Measurements from ENCODE around the gene ZBED2. TPM values are rescaled to one million over a fixed set of nuclear protein-coding genes. Genes with fewer than 3 reads are reported as not detected.
"Not testable (repeated sequence)": the region's sequence is repeated elsewhere in the genome, so short reads cannot be mapped to it uniquely, and the experiment has no call there.

The ZBED2 gene
- total RNA-seq = 100 to 1,000 TPM; 313 to 418 TPM

- ATAC-seq = peak; percentile 84
- CTCF ChIA-PET = interaction anchor here (1.0 to 3.2 kb wide), 7 partner anchors 9 to 48 kb away, joined by 4 to 20 read pairs (median 8); no protein-coding TSS in a partner anchor
- H3K4me3 Mint-ChIP-seq = peak within 1 kb of the TSS; percentile 93
- H3K27me3 Mint-ChIP-seq = no peaks in the 10 kb centered on the region
- H3K36me3 Mint-ChIP-seq (ENCODE audit: low read depth) = peaks cover 75% of the 10 kb centered on the region
- intact Hi-C loops (cut with DNase I, micrococcal nuclease) = loop anchor here (1.0 to 10.0 kb wide), 8 partner anchors 9 to 900 kb away; partner anchors contain the start of genes CD96 (in 2 of the 2) and BTLA (in 1 of the 2)
- H3K27ac Mint-ChIP-seq = peak within 1 kb of the TSS; percentile 98
- peak; percentile 69 for DNase-seq
- H3K4me1 Mint-ChIP-seq = peaks cover 56% of the 10 kb centered on the region
- H3K9me3 Mint-ChIP-seq (ENCODE audit: low read depth) = peaks cover 1% of the 10 kb centered on the region
- POLR2A ChIA-PET = interaction anchor here (0.5 to 3.4 kb wide), 7 partner anchors 9 to 384 kb away, joined by 3 to 26 read pairs (median 5); partner anchors contain the start of gene ABHD10
Measured at GRCh38 chr3:111595232-111595631, at the start of gene ZBED2. ZBED2 (minus strand) TSS chr3:111595346; CDS start chr3:111594201, 1,145 bp downstream.

- intact Hi-C loops (cut with DNase I, micrococcal nuclease) = no loop called here
- no peak for DNase-seq
- no peaks in the 10 kb centered on the region for H3K4me1 Mint-ChIP-seq
- no peak for ATAC-seq
- H3K27ac Mint-ChIP-seq = no peak overlapping the region
- peaks cover 64% of the 10 kb centered on the region for H3K36me3 Mint-ChIP-seq (ENCODE audit: low read depth)
- H3K4me3 Mint-ChIP-seq = no peak overlapping the region
- peaks cover 34% of the 10 kb centered on the region for H3K9me3 Mint-ChIP-seq (ENCODE audit: low read depth)
- no peaks in the 10 kb centered on the region for H3K27me3 Mint-ChIP-seq
- ChIA-PET CTCF (no interaction called here), POLR2A (interaction anchor here (0.7 kb wide), 1 partner anchor 10 kb away, joined by 3 read pairs; no protein-coding TSS in a partner anchor)
Measured at GRCh38 chr3:111639316-111639715, 44.2 kb upstream of the ZBED2 start.

GRCh38 chr3:111636366-111636885, 41.3 kb upstream of the ZBED2 start:
- CTCF ChIA-PET = interaction anchor here (0.7 to 1.1 kb wide), 3 partner anchors 14 to 332 kb away, joined by 3 to 4 read pairs (median 3); no protein-coding TSS in a partner anchor
- no peak overlapping the region for H3K27ac Mint-ChIP-seq

GRCh38 chr3:111635403-111635802, 40.3 kb upstream of the ZBED2 start:
- H3K27ac Mint-ChIP-seq = no peak overlapping the region
- POLR2A ChIA-PET = no interaction called here
- intact Hi-C loops (cut with DNase I, micrococcal nuclease) = no loop called here
- CTCF ChIA-PET = interaction anchor here (1.1 kb wide), 1 partner anchor 333 kb away, joined by 4 read pairs; no protein-coding TSS in a partner anchor
- no peak for DNase-seq
- ATAC-seq = no peak
- peaks cover 8% of the 10 kb centered on the region for H3K9me3 Mint-ChIP-seq (ENCODE audit: low read depth)
- H3K27me3 Mint-ChIP-seq = no peaks in the 10 kb centered on the region
- H3K36me3 Mint-ChIP-seq (ENCODE audit: low read depth) = peaks cover 59% of the 10 kb centered on the region
- no peak overlapping the region for H3K4me3 Mint-ChIP-seq
- no peaks in the 10 kb centered on the region for H3K4me1 Mint-ChIP-seq

More at GRCh38 chr3:111636366-111636885, 41.3 kb upstream of the ZBED2 start:
- peaks cover 14% of the 10 kb centered on the region for H3K9me3 Mint-ChIP-seq (ENCODE audit: low read depth)
- POLR2A ChIA-PET = no interaction called here
- DNase-seq (no peak), ATAC-seq (no peak)
- H3K27me3 Mint-ChIP-seq = no peaks in the 10 kb centered on the region
- peaks cover 62% of the 10 kb centered on the region for H3K36me3 Mint-ChIP-seq (ENCODE audit: low read depth)
- H3K4me3 Mint-ChIP-seq = no peak overlapping the region
- no peaks in the 10 kb centered on the region for H3K4me1 Mint-ChIP-seq
- intact Hi-C loops (cut with DNase I, micrococcal nuclease) = no loop called here

GRCh38 chr3:111630638-111631037, 35.5 kb upstream of the ZBED2 start:
- DNase-seq; POLR2A ChIA-PET; H3K4me3 Mint-ChIP-seq; H3K27me3 Mint-ChIP-seq; ATAC-seq; intact Hi-C loops (cut with DNase I, micrococcal nuclease); H3K27ac Mint-ChIP-seq: not testable (repeated sequence)
- CTCF ChIA-PET = interaction anchor here (0.9 to 1.1 kb wide), 3 partner anchors 9 to 30 kb away, joined by 3 read pairs; no protein-coding TSS in a partner anchor
- H3K36me3 Mint-ChIP-seq (ENCODE audit: low read depth) = peaks cover 48% of the 10 kb centered on the region
- H3K4me1 Mint-ChIP-seq = peaks cover 16% of the 10 kb centered on the region
- peaks cover 16% of the 10 kb centered on the region for H3K9me3 Mint-ChIP-seq (ENCODE audit: low read depth)

GRCh38 chr3:111629018-111629417, 33.9 kb upstream of the ZBED2 start:
- peaks cover 23% of the 10 kb centered on the region for H3K4me1 Mint-ChIP-seq
- peaks cover 16% of the 10 kb centered on the region for H3K9me3 Mint-ChIP-seq (ENCODE audit: low read depth)
- H3K4me3 Mint-ChIP-seq; ATAC-seq; POLR2A ChIA-PET; intact Hi-C loops (cut with DNase I, micrococcal nuclease); H3K27ac Mint-ChIP-seq; DNase-seq; H3K27me3 Mint-ChIP-seq: not testable (repeated sequence)
- H3K36me3 Mint-ChIP-seq (ENCODE audit: low read depth) = peaks cover 57% of the 10 kb centered on the region
- CTCF ChIA-PET = interaction anchor here (0.6 to 1.1 kb wide), 2 partner anchors 31 to 384 kb away, joined by 3 read pairs; no protein-coding TSS in a partner anchor

GRCh38 chr3:111627092-111627491, 31.9 kb upstream of the ZBED2 start:
- DNase-seq (no peak), ATAC-seq (no peak)
- H3K4me1 Mint-ChIP-seq = peaks cover 23% of the 10 kb centered on the region
- H3K4me3 Mint-ChIP-seq = no peak overlapping the region
- no peak overlapping the region for H3K27ac Mint-ChIP-seq
- intact Hi-C loops (cut with DNase I, micrococcal nuclease) = no loop called here
- ChIA-PET CTCF (interaction anchor here (0.7 to 0.8 kb wide), 3 partner anchors 28 to 297 kb away, joined by 3 to 4 read pairs (median 3); no protein-coding TSS in a partner anchor), POLR2A (no interaction called here)
- H3K27me3 Mint-ChIP-seq = no peaks in the 10 kb centered on the region
- H3K9me3 Mint-ChIP-seq (ENCODE audit: low read depth) = peaks cover 16% of the 10 kb centered on the region
- H3K36me3 Mint-ChIP-seq (ENCODE audit: low read depth) = peaks cover 48% of the 10 kb centered on the region

- Mint-ChIP-seq H3K36me3 (ENCODE audit: low read depth) (peaks cover 28% of the 10 kb centered on the region), H3K4me3 (no peak overlapping the region), H3K9me3 (ENCODE audit: low read depth) (peaks cover 4% of the 10 kb centered on the region), H3K4me1 (peaks cover 37% of the 10 kb centered on the region), H3K27ac (no peak overlapping the region), H3K27me3 (no peaks in the 10 kb centered on the region)
- POLR2A ChIA-PET = no interaction called here
- intact Hi-C loops (cut with DNase I, micrococcal nuclease) = no loop called here
- DNase-seq (peak; percentile 79), ATAC-seq (peak; percentile 45)
- CTCF ChIA-PET = interaction anchor here (0.7 to 1.6 kb wide), 6 partner anchors 8 to 47 kb away, joined by 3 to 4 read pairs (median 3); partner anchors contain the start of gene ZBED2
Measured at GRCh38 chr3:111621535-111621934, 26.4 kb upstream of the ZBED2 start.

- ATAC-seq (no peak), DNase-seq (no peak)
- peaks cover 6% of the 10 kb centered on the region for H3K9me3 Mint-ChIP-seq (ENCODE audit: low read depth)
- no peak overlapping the region for H3K4me3 Mint-ChIP-seq
- peaks cover 31% of the 10 kb centered on the region for H3K36me3 Mint-ChIP-seq (ENCODE audit: low read depth)
- CTCF ChIA-PET = interaction anchor here (0.5 to 4.8 kb wide), 8 partner anchors 8 to 72 kb away, joined by 3 to 37 read pairs (median 3); no protein-coding TSS in a partner anchor
- intact Hi-C loops (cut with DNase I, micrococcal nuclease) = loop anchor here in 1 of 2 experiments (5.0 kb wide), 1 partner anchor 548 kb away; the partner anchor contains the start of gene NECTIN3
- H3K27ac Mint-ChIP-seq = peak overlapping the region; percentile 25
- POLR2A ChIA-PET = no interaction called here
- H3K27me3 Mint-ChIP-seq = no peaks in the 10 kb centered on the region
- peaks cover 53% of the 10 kb centered on the region for H3K4me1 Mint-ChIP-seq
Measured at GRCh38 chr3:111619833-111620232, 24.7 kb upstream of the ZBED2 start.

- Mint-ChIP-seq H3K4me3 (no peak overlapping the region), H3K9me3 (ENCODE audit: low read depth) (peaks cover 6% of the 10 kb centered on the region), H3K27ac (peak overlapping the region; percentile 67), H3K4me1 (peaks cover 56% of the 10 kb centered on the region), H3K36me3 (ENCODE audit: low read depth) (peaks cover 33% of the 10 kb centered on the region), H3K27me3 (no peaks in the 10 kb centered on the region)
- DNase-seq = no peak
- ChIA-PET CTCF (interaction anchor here (0.5 to 4.8 kb wide), 8 partner anchors 9 to 78 kb away, joined by 3 to 37 read pairs (median 4); no protein-coding TSS in a partner anchor), POLR2A (no interaction called here)
- ATAC-seq = no peak
- intact Hi-C loops (cut with DNase I, micrococcal nuclease) = loop anchor here in 1 of 2 experiments (5.0 kb wide), 1 partner anchor 547 kb away; the partner anchor contains the start of gene NECTIN3
Measured at GRCh38 chr3:111618945-111619344, 23.8 kb upstream of the ZBED2 start.

GRCh38 chr3:111617912-111618601, 22.9 kb upstream of the ZBED2 start:
- Mint-ChIP-seq H3K36me3 (ENCODE audit: low read depth) (peaks cover 36% of the 10 kb centered on the region), H3K27ac (peak overlapping the region; percentile 92), H3K4me3 (no peak overlapping the region), H3K9me3 (ENCODE audit: low read depth) (peaks cover 6% of the 10 kb centered on the region), H3K4me1 (peaks cover 64% of the 10 kb centered on the region), H3K27me3 (no peaks in the 10 kb centered on the region)
- CTCF ChIA-PET = interaction anchor here (0.7 to 4.8 kb wide), 12 partner anchors 10 to 77 kb away, joined by 3 to 37 read pairs (median 5); no protein-coding TSS in a partner anchor
- POLR2A ChIA-PET = interaction anchor here (2.3 kb wide), 1 partner anchor 24 kb away, joined by 16 read pairs; the partner anchor contains the start of gene ZBED2
- DNase-seq (peak; percentile 47), ATAC-seq (no peak)
- intact Hi-C loops (cut with DNase I, micrococcal nuclease) = loop anchor here (2.0 to 5.0 kb wide), 2 partner anchors 51 to 546 kb away; partner anchors contain the start of gene NECTIN3 (in 1 of the 2)

Measured in activated CD4-positive, alpha-beta T cell treated with anti-CD3 and anti-CD28 coated beads for 36 hours (primary cell).